ENCODE data around the gene NCMAP.
"Not testable (repeated sequence)": the region's sequence is repeated elsewhere in the genome, so short reads cannot be mapped to it uniquely, and the experiment has no call there.

The NCMAP gene

GRCh38 chr1:24544239-24544638 is 11.6 kb upstream of the NCMAP start:
- no peak for DNase-seq (ENCODE audit: low spot score)
- no peak for TF ChIP-seq CTCF (IDR thresholded peaks at IDR 0.05; ENCODE audit: extremely low read depth, insufficient read depth, missing control alignments)
- in situ Hi-C loops (cut with MboI; ENCODE audit: low pct_unique_long_range_greater_than_20kb, low sequenced_read_pairs, unreplicated experiment), result no loop called here

- no peak for DNase-seq (ENCODE audit: low spot score)
- in situ Hi-C loops (cut with MboI; ENCODE audit: low pct_unique_long_range_greater_than_20kb, low sequenced_read_pairs, unreplicated experiment), result no loop called here
Observed at GRCh38 chr1:24545662-24546061, 10.2 kb upstream of the NCMAP start.

GRCh38 chr1:24547195-24547594 is 8.7 kb upstream of the NCMAP start:
- in situ Hi-C loops (cut with MboI; ENCODE audit: low pct_unique_long_range_greater_than_20kb, low sequenced_read_pairs, unreplicated experiment), result no loop called here
- no peak for TF ChIP-seq CTCF (IDR thresholded peaks at IDR 0.05; ENCODE audit: extremely low read depth, insufficient read depth, missing control alignments)
- no peak for DNase-seq (ENCODE audit: low spot score)

More at GRCh38 chr1:24545662-24546061, 10.2 kb upstream of the NCMAP start:
- TF ChIP-seq CTCF (IDR thresholded peaks at IDR 0.05; ENCODE audit: extremely low read depth, insufficient read depth, missing control alignments), result no peak

GRCh38 chr1:24548070-24548469 is 7.8 kb upstream of the NCMAP start:
- in situ Hi-C loops (cut with MboI; ENCODE audit: low pct_unique_long_range_greater_than_20kb, low sequenced_read_pairs, unreplicated experiment), result no loop called here
- TF ChIP-seq CTCF (IDR thresholded peaks at IDR 0.05; ENCODE audit: extremely low read depth, insufficient read depth, missing control alignments), result no peak
- DNase-seq (ENCODE audit: low spot score), result no peak

GRCh38 chr1:24549210-24549609 is 6.7 kb upstream of the NCMAP start:
- DNase-seq (ENCODE audit: low spot score); in situ Hi-C loops (cut with MboI; ENCODE audit: low pct_unique_long_range_greater_than_20kb, low sequenced_read_pairs, unreplicated experiment): not testable (repeated sequence)

- in situ Hi-C loops (cut with MboI; ENCODE audit: low pct_unique_long_range_greater_than_20kb, low sequenced_read_pairs, unreplicated experiment), result no loop called here
- TF ChIP-seq CTCF (IDR thresholded peaks at IDR 0.05; ENCODE audit: extremely low read depth, insufficient read depth, missing control alignments), result no peak
- DNase-seq (ENCODE audit: low spot score), result no peak
Observed at GRCh38 chr1:24551290-24551959, 4.5 kb upstream of the NCMAP start.

- DNase-seq (ENCODE audit: low spot score), result no peak
- in situ Hi-C loops (cut with MboI; ENCODE audit: low pct_unique_long_range_greater_than_20kb, low sequenced_read_pairs, unreplicated experiment), result no loop called here
- no peak for TF ChIP-seq CTCF (IDR thresholded peaks at IDR 0.05; ENCODE audit: extremely low read depth, insufficient read depth, missing control alignments)
Observed at GRCh38 chr1:24551960-24552571, 3.8 kb upstream of the NCMAP start.
